Measurements from ENCODE around the gene TEKT1.
"Not testable (repeated sequence)": the region's sequence is repeated elsewhere in the genome, so short reads cannot be mapped to it uniquely, and the experiment has no call there.

The TEKT1 gene

GRCh38 chr17:6816368-6816767, 15.2 kb downstream of the TEKT1 start:
- not testable (repeated sequence) for DNase-seq (ENCODE audit: low read depth in 2 of 2)

DNA sequence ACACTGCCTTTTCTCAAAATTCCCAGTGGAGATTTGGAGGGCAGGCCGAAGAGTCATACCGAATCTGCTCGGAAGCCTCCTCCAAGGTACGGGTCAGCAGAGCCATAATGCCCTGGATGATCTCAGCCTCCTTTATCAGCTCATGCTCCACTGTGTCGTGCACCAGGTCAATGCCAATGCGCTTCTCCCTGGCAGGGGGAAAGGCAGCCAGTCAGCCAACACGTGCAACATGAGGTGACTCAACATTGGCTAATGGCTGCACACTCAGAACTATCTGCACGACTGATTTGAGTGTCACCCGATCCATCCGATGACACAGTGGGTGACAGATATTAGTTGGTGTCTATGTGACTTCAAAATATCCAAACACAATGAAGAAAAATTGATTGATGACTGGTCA, 15.8 kb downstream of the TEKT1 start:
- DNase-seq (ENCODE audit: low read depth in 2 of 2), result no peak

- DNase-seq (ENCODE audit: low read depth in 2 of 2), result no peak
Observed at GRCh38 chr17:6812295-6812694, 19.2 kb downstream of the TEKT1 start.

GRCh38 chr17:6811510-6811909, 20.0 kb downstream of the TEKT1 start:
- DNase-seq (ENCODE audit: low read depth in 2 of 2), result no peak

DNA sequence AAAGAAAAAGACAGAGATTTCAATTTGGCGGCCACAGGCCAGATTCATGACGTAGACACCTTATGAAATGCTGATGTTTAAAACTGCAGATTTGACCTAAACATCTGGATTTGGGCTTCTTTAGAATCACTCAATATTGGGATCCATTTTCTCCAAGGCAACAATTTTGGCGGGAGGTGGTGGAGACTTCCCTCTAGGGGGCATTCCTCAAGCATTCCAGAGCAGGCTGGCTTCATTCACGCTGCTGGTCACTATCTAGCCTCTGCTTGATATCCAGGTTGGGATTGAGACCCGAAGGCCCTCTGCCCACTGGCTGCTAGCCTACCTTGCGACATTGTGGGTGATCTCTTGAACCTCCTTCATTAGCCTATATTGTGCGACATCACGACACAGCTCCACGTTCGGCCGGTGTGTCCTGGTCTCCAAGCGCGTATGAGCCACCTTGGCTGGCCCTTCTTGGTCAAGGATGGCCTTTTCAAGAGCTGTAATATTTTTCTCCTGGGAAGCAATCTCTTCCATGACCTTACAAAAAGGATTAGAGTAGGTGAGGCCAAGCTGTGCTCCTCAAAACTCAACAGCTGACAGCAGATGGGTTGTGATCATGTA, 31.0 kb downstream of the TEKT1 start:
- no peak for DNase-seq (ENCODE audit: low read depth in 2 of 2)

GRCh38 chr17:6799738-6800137, 31.8 kb downstream of the TEKT1 start:
- no peak for DNase-seq (ENCODE audit: low read depth in 2 of 2)

GRCh38 chr17:6797718-6798351, 33.7 kb downstream of the TEKT1 start:
- no peak for DNase-seq (ENCODE audit: low read depth in 2 of 2)

GRCh38 chr17:6796887-6797490, 34.5 kb downstream of the TEKT1 start:
- no peak for DNase-seq (ENCODE audit: low read depth in 2 of 2)

GRCh38 chr17:6796017-6796886, 35.3 kb downstream of the TEKT1 start:
- DNase-seq (ENCODE audit: low read depth in 2 of 2), result no peak

DNA sequence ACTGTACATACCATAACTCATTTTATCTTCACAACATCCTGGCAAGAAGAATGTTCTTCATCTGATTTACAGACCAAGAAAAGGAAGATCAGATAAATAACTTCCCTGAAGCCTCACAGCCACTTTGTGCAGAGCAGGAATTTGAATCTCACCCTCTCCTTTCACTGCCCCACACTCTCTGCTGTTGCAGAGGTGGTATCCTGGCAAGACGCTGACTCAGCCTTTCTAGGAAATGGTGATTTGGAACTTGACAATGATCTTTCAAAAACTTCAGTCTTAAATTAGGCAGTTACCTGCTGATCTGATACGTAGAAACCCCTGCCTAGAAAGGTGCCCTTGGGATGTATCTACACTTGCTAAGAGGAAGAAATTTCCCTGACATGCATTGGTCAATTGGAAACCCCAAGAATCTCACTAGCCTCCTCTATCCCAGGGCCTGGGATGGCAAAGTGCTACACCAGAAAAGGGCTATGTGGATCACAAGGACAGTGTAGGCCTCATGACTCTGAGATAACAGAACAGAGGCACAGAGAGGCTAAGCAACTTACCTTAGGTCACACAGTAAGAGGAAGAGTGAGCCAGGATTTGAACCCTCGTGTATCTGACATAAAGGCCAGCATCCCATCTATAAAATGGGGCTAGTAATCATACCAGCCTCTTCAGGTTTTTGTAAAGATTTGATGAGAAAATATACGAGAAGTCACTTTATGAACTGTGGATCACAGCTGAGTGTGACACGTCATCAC, 37.6 kb downstream of the TEKT1 start:
- DNase-seq (ENCODE audit: low read depth in 2 of 2), result no peak

DNA sequence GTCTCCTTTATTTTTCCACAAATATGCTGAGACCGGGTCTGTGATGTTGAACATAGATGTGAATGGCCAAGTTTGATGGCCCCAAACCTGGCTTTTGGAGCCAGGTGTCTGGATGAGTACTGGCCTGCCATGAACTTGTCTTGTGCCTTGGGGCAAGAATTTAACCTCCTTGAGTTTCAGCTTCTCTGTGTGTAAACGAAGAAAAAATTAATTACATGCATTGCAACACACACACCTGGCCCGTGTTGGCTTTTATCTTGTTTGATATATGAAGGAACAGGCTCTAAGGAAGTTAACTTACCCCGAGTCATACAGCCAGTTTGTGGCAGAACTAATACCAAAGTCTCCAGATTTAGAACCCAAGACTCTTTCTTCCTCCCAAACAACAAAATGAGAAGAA, 42.4 kb downstream of the TEKT1 start:
- DNase-seq (ENCODE audit: low read depth in 2 of 2), result no peak

- no peak for DNase-seq (ENCODE audit: low read depth in 2 of 2)
Observed at GRCh38 chr17:6787081-6787693, 44.3 kb downstream of the TEKT1 start.

GRCh38 chr17:6786618-6787017, 44.9 kb downstream of the TEKT1 start:
- no peak for DNase-seq (ENCODE audit: low read depth in 2 of 2)

GRCh38 chr17:6782244-6782643, 49.3 kb downstream of the TEKT1 start:
- DNase-seq (ENCODE audit: low read depth in 2 of 2), result no peak

DNA sequence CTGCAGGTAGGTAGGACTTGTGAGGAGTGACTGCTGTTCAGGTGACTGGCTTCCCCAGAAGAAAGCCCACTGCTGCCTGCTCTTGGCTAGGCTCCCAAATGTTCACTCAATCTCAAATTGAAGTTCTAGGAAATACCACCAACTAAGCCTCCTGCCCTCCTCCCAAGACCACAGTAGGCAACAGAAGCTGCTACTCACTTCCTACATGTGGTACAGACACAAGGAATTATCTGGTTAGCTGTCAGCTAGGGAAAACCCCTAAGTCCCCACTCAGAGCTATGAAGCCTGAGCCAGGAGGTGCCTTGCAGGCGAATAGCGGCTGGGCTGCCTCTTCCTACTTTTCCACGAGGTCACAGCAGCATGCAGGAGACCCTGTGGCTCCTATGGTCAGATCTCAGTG, 50.6 kb downstream of the TEKT1 start:
- no peak for DNase-seq (ENCODE audit: low read depth in 2 of 2)

- DNase-seq (ENCODE audit: low read depth in 2 of 2), result no peak
Observed at GRCh38 chr17:6780001-6780400, 51.5 kb downstream of the TEKT1 start.

- no peak for DNase-seq (ENCODE audit: low read depth in 2 of 2)
Observed at GRCh38 chr17:6779411-6779810, 52.1 kb downstream of the TEKT1 start.

DNA sequence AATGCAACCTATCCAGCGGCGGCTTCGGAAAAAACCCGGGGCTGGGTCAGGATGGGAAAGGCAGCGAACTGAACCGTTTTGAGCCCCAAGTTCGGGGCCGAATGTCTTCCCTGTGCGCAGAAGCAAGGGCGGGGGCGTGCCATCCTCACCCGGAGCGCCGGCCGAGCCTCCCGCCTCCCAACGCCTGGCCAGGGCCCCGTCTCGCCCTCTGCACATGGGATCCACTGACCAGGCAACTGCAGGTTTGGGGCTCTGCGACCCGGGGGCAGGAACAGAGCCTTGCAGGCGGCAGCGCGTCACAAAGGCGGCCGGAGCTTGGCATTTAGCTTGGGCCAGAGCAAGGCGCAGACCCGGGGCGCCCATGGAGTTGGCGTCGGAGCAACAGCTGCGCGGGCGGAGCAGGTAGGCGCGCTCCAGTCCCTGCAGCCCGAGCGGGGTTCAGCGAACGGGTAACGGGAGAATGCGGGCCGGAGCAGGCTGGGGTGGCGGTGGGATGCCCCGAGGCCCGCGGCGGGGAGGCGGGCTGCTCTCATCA, 55.6 kb downstream of the TEKT1 start, which contains the start of gene FBXO39:
Gene FBXO39 (plus strand): TSS at position 345 of the 535 bp plus-strand sequence. CDS start 3,654 bp downstream, outside the sequence.
- DNase-seq (ENCODE audit: low read depth in 2 of 2), result no peak

GRCh38 chr17:6774906-6775305, 56.6 kb downstream of the TEKT1 start:
- not testable (repeated sequence) for DNase-seq (ENCODE audit: low read depth in 2 of 2)

GRCh38 chr17:6772016-6772415, 59.5 kb downstream of the TEKT1 start:
- DNase-seq (ENCODE audit: low read depth in 2 of 2), result no peak

DNA sequence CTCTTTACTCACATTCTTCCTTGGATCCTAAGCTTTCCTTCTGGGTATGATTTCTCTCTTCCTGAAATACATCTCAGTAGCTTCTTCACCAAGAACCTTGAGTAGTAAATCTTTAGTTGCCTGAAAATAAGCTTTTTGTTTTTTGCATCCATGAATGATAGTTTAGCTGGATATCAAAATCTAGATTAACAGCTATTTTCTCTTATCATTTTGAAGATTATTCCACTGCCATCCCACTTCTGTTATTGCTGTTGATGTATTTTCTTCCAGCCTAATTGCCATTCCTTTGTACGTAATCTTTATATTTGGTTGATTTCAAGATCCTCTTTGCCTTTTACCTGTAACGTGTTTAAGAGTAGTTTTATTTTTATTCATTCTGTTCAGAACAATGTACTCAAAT, 63.1 kb downstream of the TEKT1 start:
- no peak for DNase-seq (ENCODE audit: low read depth in 2 of 2)
